Stomach (tissue), 9 donors: ENCODE results near the gene AKR1A1. TPM values are rescaled to one million over a fixed set of nuclear protein-coding genes. Genes with fewer than 3 reads are reported as not detected.
A peak's percentile ranks its signal among the peaks of the same experiment; 100 is the strongest.

Experiments used
- DNase-seq, 2 donors: peaks; one replicate each; pipeline versions ENCODE4 v3.0.0 to v3.0.0-alpha.2; 2013 to 2019
- H3K27ac ChIP-seq, 5 donors: fragments of 200-600 bp in 4 of 5; sonication (generic) in 4 of 5; one replicate each; pipeline ENCODE4 v1.5.1; 2013 to 2019; ENCODE audit warnings: mild to moderate bottlenecking in 1 of 5, moderate library complexity in 1 of 5
- H3K27me3 ChIP-seq, 3 donors: fragments of 200-600 bp; sonication (generic); one replicate each; pipeline ENCODE4 v1.5.1; 2017 to 2019; ENCODE audit warnings: mixed run types in 1 of 3
- H3K36me3 ChIP-seq, 4 donors: fragments of 200-600 bp; sonication (generic); 1 replicate in 3 of 4; 2 replicates in 1 of 4; pipeline ENCODE4 v1.5.1; 2016 to 2019
- H3K4me1 ChIP-seq, 4 donors: fragments of 200-600 bp; sonication (generic); one replicate each; pipeline ENCODE4 v1.5.1; 2016 to 2019
- H3K4me3 ChIP-seq, 4 donors: fragments of 200-600 bp; sonication (generic) in 3 of 4; one replicate each; pipeline ENCODE4 v1.5.1; 2016 to 2019; ENCODE audit warnings: mild to moderate bottlenecking in 1 of 4
- H3K9me3 ChIP-seq, 4 donors: fragments of 200-600 bp; sonication (generic); one replicate each; pipeline ENCODE4 v1.5.1; 2016 to 2019
- CTCF ChIP-seq, 7 experiments: fragments of 450-650 bp in 4 of 7; fragments of 200-600 bp in 3 of 7; sonication (generic) in 3 of 7; IDR thresholded peaks; one replicate each; pipeline ENCODE4 v1.5.1; 2016 to 2019; ENCODE audit warnings: antibody characterized with exemption in 7 of 7, control low read depth in 2 of 7, mild to moderate bottlenecking in 1 of 7
- EP300 ChIP-seq: sonication (generic); formaldehyde crosslinking; IDR thresholded peaks from one replicate; pipeline ENCODE4 v1.6.1; 2017; ENCODE audit warnings: antibody characterized with exemption
- POLR2A ChIP-seq, 4 donors: fragments of 450-650 bp; IDR thresholded peaks; one replicate each; pipeline ENCODE4 v1.6.1; 2016; ENCODE audit warnings: antibody characterized with exemption in 4 of 4, control low read depth in 2 of 4, mild to moderate bottlenecking in 1 of 4, moderate library complexity in 1 of 4
- POLR2AphosphoS5 ChIP-seq, 3 donors: sonication (generic); formaldehyde crosslinking; IDR thresholded peaks; one replicate each; pipeline ENCODE4 v1.6.1; 2016; ENCODE audit warnings: antibody characterized with exemption in 3 of 3
- WGBS, 5 donors: extraction: QIAGEN DNeasy Blood & Tissue Kit in 3 of 5; methylation state at CpG; one replicate each; pipeline versions ENCODE4 v1.1.5 to v1.1.7; 2013 to 2018; 5-methylcytosine and 5-hydroxymethylcytosine counted together
- intact Hi-C: fragments of 100-400 bp; cut with DNase I; formaldehyde crosslinking; loops from one replicate; pipeline ENCODE4 v1.15.1; 2023; ENCODE audit warnings: low total_unique reads
- polyA plus RNA-seq, 3 donors: library from polyadenylated mRNA; stranded (reverse); fragments of 200-250 nt; gene quantifications; one replicate each; pipeline ENCODE4 v1.2.3, GENCODE V29; 2013
- total RNA-seq, 5 donors: library from RNA; depleted of rRNA; stranded (reverse); fragments of >200 nt; gene quantifications; one replicate each; pipeline versions ENCODE4 v1.1.0 to v1.2.3, GENCODE V29; 2014 to 2016
- donor health status: healthy with polysubstance abuse.
- donor health status: Bipolar disorder and iron deficiency.
- donor health status: healthy.

AKR1A1 gene
- total and polyA plus RNA-seq, 8 donors = 10.5 to 246 (median 184) TPM

GRCh38 chr1:45604239-45604638 is 53.6 kb downstream of the AKR1A1 start:
- Histone ChIP-seq H3K9me3 (no peaks in the 10 kb centered on the region), H3K27me3 (no peaks in the 10 kb centered on the region), H3K27ac (no peak overlapping the region), H3K4me1 (peaks cover 0 to 15% (median 0%) of the 10 kb centered on the region in 4 donors), H3K36me3 (peaks cover 7 to 71% (median 67%) of the 10 kb centered on the region in 4 donors), H3K4me3 (no peak overlapping the region)
- TF ChIP-seq POLR2A (IDR thresholded peaks at IDR 0.05) = no peak
- no peak for TF ChIP-seq EP300
- TF ChIP-seq POLR2AphosphoS5 (IDR thresholded peaks at IDR 0.05) = no peak
- TF ChIP-seq CTCF (IDR thresholded peaks at IDR 0.05) = no peak
- 93 to 100% (median 99%) methylated on average over 2 of the region's 2 CpGs for WGBS, 5 donors
- no peak for DNase-seq
- intact Hi-C loops = no loop called here

GRCh38 chr1:45607404-45608074 is 56.9 kb downstream of the AKR1A1 start:
- Histone ChIP-seq H3K36me3 (peaks cover 10 to 87% (median 81%) of the 10 kb centered on the region in 4 donors), H3K4me3 (no peak overlapping the region), H3K9me3 (no peaks in the 10 kb centered on the region), H3K4me1 (peaks cover 0 to 11% (median 0%) of the 10 kb centered on the region in 4 donors), H3K27ac (peak overlapping the region in 2 of 5 donors; percentile 27 to 45), H3K27me3 (no peaks in the 10 kb centered on the region)
- WGBS, 5 donors = 69 to 85% (median 74%) methylated on average over 6 of the region's 6 CpGs
- TF ChIP-seq EP300 (no peak), CTCF (IDR thresholded peaks at IDR 0.05) (no peak), POLR2A (IDR thresholded peaks at IDR 0.05) (no peak), POLR2AphosphoS5 (IDR thresholded peaks at IDR 0.05) (no peak)
- intact Hi-C loops = no loop called here
- no peak for DNase-seq

GRCh38 chr1:45608175-45609156 is 57.8 kb downstream of the AKR1A1 start:
- Histone ChIP-seq H3K27ac (peak overlapping the region in 2 of 5 donors; percentile 27 to 45), H3K27me3 (no peaks in the 10 kb centered on the region), H3K36me3 (peaks cover 10 to 87% (median 81%) of the 10 kb centered on the region in 4 donors), H3K4me3 (no peak overlapping the region), H3K9me3 (no peaks in the 10 kb centered on the region), H3K4me1 (peaks cover 0 to 11% (median 0%) of the 10 kb centered on the region in 4 donors)
- no peak for TF ChIP-seq POLR2AphosphoS5 (IDR thresholded peaks at IDR 0.05)
- TF ChIP-seq EP300 = no peak
- TF ChIP-seq CTCF (IDR thresholded peaks at IDR 0.05) = no peak
- no peak for TF ChIP-seq POLR2A (IDR thresholded peaks at IDR 0.05)
- DNase-seq = peak in 1 of 2 donors; percentile 21
- WGBS, 5 donors = 79 to 90% (median 82%) methylated on average over 5 of the region's 5 CpGs
- intact Hi-C loops = no loop called here

GRCh38 chr1:45610589-45611226 is 60.1 kb downstream of the AKR1A1 start:
- Histone ChIP-seq H3K4me1 (peaks cover 0 to 11% (median 0%) of the 10 kb centered on the region in 4 donors), H3K27ac (no peak overlapping the region), H3K9me3 (no peaks in the 10 kb centered on the region), H3K4me3 (no peak overlapping the region), H3K36me3 (peaks cover 24 to 89% (median 84%) of the 10 kb centered on the region in 4 donors), H3K27me3 (no peaks in the 10 kb centered on the region)
- WGBS, 5 donors = 95 to 98% (median 97%) methylated on average over 10 of the region's 10 CpGs
- intact Hi-C loops = no loop called here
- TF ChIP-seq POLR2AphosphoS5 (IDR thresholded peaks at IDR 0.05) (no peak), POLR2A (IDR thresholded peaks at IDR 0.05) (no peak), CTCF (IDR thresholded peaks at IDR 0.05) (no peak), EP300 (no peak)
- DNase-seq = no peak
